Endothelial cell (in vitro differentiated cells): ENCODE data around the gene PPIL4. TPM values are rescaled to one million over a fixed set of nuclear protein-coding genes. Genes with fewer than 3 reads are reported as not detected.

Experiments used
- DNase-seq: peaks from one replicate; pipeline ENCODE4 v3.0.0; 2021; ENCODE audit warnings: low spot score
- H3K27ac Mint-ChIP-seq: one replicate; pipeline ENCODE4 v1.8.0; 2021; ENCODE audit warnings: mixed read lengths, inconsistent platforms; ENCODE audit not compliant: unreplicated experiment
- H3K27me3 Mint-ChIP-seq: one replicate; pipeline ENCODE4 v1.8.0; 2021; ENCODE audit warnings: mild to moderate bottlenecking, moderate library complexity, mixed read lengths, inconsistent platforms; ENCODE audit not compliant: unreplicated experiment
- H3K36me3 Mint-ChIP-seq: one replicate; pipeline ENCODE4 v1.8.0; 2021; ENCODE audit warnings: mild to moderate bottlenecking, low read depth, mixed read lengths, inconsistent platforms; ENCODE audit not compliant: unreplicated experiment
- H3K4me1 Mint-ChIP-seq: one replicate; pipeline ENCODE4 v1.8.0; 2021; ENCODE audit warnings: mild to moderate bottlenecking, mixed read lengths, inconsistent platforms; ENCODE audit not compliant: unreplicated experiment
- H3K4me3 Mint-ChIP-seq: one replicate; pipeline ENCODE4 v1.8.0; 2021; ENCODE audit warnings: mild to moderate bottlenecking, mixed read lengths, inconsistent platforms; ENCODE audit not compliant: unreplicated experiment
- H3K9me3 Mint-ChIP-seq: one replicate; pipeline ENCODE4 v1.8.0; 2021; ENCODE audit warnings: mixed read lengths, inconsistent platforms; ENCODE audit not compliant: unreplicated experiment
- CTCF ChIP-seq: fragments of 200-600 bp; sonication (generic); IDR thresholded peaks from one replicate; pipeline ENCODE4 v1.5.0; 2021; ENCODE audit warnings: antibody characterized with exemption; ENCODE audit not compliant: unreplicated experiment
- long read RNA-seq: library from polyadenylated mRNA; unstranded; transcript quantifications from one replicate; pipeline ENCODE4 v2.0.0, GENCODE V29; 2020; ENCODE audit not compliant: unreplicated experiment
- total RNA-seq: library from RNA; stranded (reverse); fragmentation: NEBNext Ultra II Directional; extraction: Animal tissue kit (Norgen Biotek cat#: 25700); gene quantifications from one replicate; pipeline ENCODE4 v1.2.1, GENCODE V29; 2021; ENCODE audit not compliant: unreplicated experiment

PPIL4 gene
- total RNA-seq, result 25.5 TPM
- long read RNA-seq, transcript PPIL4-201 (13 exons, 2,232 nt), result major isoform, 15 of 23 reads
- long read RNA-seq, partial matches to known transcripts, result 5 of 23 reads
- long read RNA-seq, other reads (novel, unspliced or antisense), result 3 of 23 reads

DNA sequence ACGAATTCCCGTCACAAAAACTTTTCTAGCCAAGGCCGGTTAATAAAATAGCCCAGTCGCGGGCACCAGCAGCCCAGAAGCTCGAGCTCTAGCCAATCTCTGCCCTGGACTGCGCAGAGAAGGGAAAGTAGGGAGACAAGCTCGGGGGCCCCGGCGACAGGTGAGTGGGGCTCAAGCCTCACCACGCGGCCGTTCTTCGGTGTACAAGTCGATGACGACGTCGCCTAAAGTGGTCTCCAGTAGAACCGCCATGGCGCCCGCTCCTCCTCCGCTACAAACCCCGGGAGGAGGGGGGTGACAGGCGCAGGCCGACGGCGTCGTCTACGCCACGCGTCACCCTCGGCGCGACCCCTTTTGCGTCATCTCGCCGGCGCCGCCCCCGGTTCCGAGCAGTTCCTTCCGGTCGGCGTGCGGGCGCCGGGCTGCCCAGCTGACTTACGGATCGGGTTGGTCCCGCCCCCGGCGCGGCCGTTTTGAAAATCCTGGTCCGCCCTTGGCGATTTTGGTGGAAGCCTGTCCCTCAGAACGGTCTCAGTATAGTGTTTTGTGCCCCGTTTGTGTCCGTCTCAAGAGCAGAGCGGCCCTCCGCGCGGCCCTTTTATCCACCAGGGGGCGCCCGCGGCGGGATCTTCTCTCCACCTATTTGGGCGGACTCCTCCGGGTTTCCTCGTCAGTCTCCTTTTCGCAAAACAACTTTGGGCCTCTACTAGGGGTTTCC is at the start of gene PPIL4:
PPIL4 (minus strand) TSS at position 290 of the 718 bp plus-strand sequence; CDS start at position 252, 38 bp downstream.
- H3K9me3 Mint-ChIP-seq, result no peaks in the 10 kb centered on the region
- peak; percentile 97 for DNase-seq
- TF ChIP-seq CTCF, result peak; percentile 91
- H3K4me1 Mint-ChIP-seq, result peaks cover 19% of the 10 kb centered on the region
- peaks cover 19% of the 10 kb centered on the region for H3K27me3 Mint-ChIP-seq
- H3K36me3 Mint-ChIP-seq, result peaks cover 4% of the 10 kb centered on the region
- peak within 1 kb of the TSS; percentile 100 for H3K4me3 Mint-ChIP-seq
- peak within 1 kb of the TSS; percentile 100 for H3K27ac Mint-ChIP-seq

DNA sequence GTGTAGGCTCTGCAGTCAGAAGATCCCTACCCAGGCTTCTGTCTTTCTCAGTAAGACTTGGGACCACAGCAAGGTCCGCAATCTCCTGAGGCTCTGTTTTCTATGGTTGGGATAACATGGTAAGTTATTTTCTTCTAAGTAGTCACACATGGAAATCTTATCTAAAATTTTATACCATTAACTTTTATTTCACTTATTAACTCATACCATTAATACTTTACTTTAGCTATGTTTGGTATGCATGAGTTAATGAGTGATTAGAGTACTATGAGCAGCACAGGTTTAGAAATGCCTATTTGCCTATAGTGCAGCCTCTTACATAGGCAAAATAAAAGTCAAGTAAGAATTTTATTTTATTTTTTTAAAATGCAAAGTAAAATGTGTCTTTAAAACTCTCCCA is 47.6 kb upstream of the PPIL4 start:
- DNase-seq, result no peak
- Mint-ChIP-seq H3K4me1 (no peaks in the 10 kb centered on the region), H3K4me3 (no peak overlapping the region), H3K36me3 (peaks cover 16% of the 10 kb centered on the region), H3K27me3 (no peaks in the 10 kb centered on the region), H3K9me3 (no peaks in the 10 kb centered on the region), H3K27ac (no peak overlapping the region)
- TF ChIP-seq CTCF, result no peak

GRCh38 chr6:149592983-149593382 is 47.1 kb upstream of the PPIL4 start:
- no peaks in the 10 kb centered on the region for H3K4me1 Mint-ChIP-seq
- no peak for TF ChIP-seq CTCF
- H3K36me3 Mint-ChIP-seq, result peaks cover 16% of the 10 kb centered on the region
- DNase-seq, result no peak
- H3K9me3 Mint-ChIP-seq, result no peaks in the 10 kb centered on the region
- H3K4me3 Mint-ChIP-seq, result no peak overlapping the region
- no peak overlapping the region for H3K27ac Mint-ChIP-seq
- H3K27me3 Mint-ChIP-seq, result no peaks in the 10 kb centered on the region

GRCh38 chr6:149586149-149586548 is 40.3 kb upstream of the PPIL4 start:
- Mint-ChIP-seq H3K4me1 (no peaks in the 10 kb centered on the region), H3K27ac (no peak overlapping the region), H3K4me3 (no peak overlapping the region), H3K9me3 (no peaks in the 10 kb centered on the region), H3K36me3 (peaks cover 25% of the 10 kb centered on the region), H3K27me3 (no peaks in the 10 kb centered on the region)
- no peak for DNase-seq
- no peak for TF ChIP-seq CTCF

DNA sequence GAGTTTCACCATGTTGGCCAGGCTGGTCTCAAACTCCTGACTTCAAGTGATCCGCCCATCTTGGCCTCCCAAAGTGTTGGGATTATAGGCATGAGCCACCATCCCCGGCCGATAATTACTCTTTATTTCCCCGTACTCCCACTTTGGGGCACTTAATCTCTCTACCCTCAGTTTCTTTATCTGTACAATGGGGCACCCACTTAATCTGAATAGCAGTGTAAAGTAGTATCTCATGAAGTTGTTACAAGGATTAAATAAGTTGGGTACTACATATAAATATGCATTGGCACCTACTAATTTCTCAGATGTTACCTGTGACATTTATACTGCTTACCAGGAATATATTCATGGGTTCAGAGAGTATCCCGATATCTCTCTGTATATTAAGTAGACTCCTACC is 35.5 kb upstream of the PPIL4 start:
- peaks cover 28% of the 10 kb centered on the region for H3K36me3 Mint-ChIP-seq
- H3K27ac Mint-ChIP-seq, result no peak overlapping the region
- no peaks in the 10 kb centered on the region for H3K4me1 Mint-ChIP-seq
- H3K4me3 Mint-ChIP-seq, result no peak overlapping the region
- no peak for DNase-seq
- TF ChIP-seq CTCF, result no peak
- H3K27me3 Mint-ChIP-seq, result no peaks in the 10 kb centered on the region
- no peaks in the 10 kb centered on the region for H3K9me3 Mint-ChIP-seq
